Measurements from ENCODE around the gene FOXL2. TPM values are rescaled to one million over a fixed set of nuclear protein-coding genes. Genes with fewer than 3 reads are reported as not detected.
A peak's percentile ranks its signal among the peaks of the same experiment; 100 is the strongest.

Gene FOXL2
- total RNA-seq, 4 donors from 2014 or later = 0.19 TPM; not detected in 3

GRCh38 chr3:138943724-138944653, 2.9 kb downstream of the FOXL2 start:
- intact Hi-C loops (cut with DNase I) = no loop called here
- no peak overlapping the region for H3K27ac ChIP-seq
- TF ChIP-seq POLR2A (IDR thresholded peaks at IDR 0.05) = no peak
- no peak for TF ChIP-seq CTCF (IDR thresholded peaks at IDR 0.05)
- H3K4me1 ChIP-seq = peaks cover 22 to 48% (median 37%) of the 10 kb centered on the region in 3 donors
- DNase-seq = no peak
- WGBS, 2 donors = 20 to 26% methylated on average over 30 of the region's 30 CpGs
- peaks cover 27 to 100% (median 79%) of the 10 kb centered on the region in 4 donors for H3K27me3 ChIP-seq
- peak overlapping the region in 1 of 4 donors; percentile 26 for H3K4me3 ChIP-seq
- no peaks in the 10 kb centered on the region for H3K36me3 ChIP-seq
- no peaks in the 10 kb centered on the region for H3K9me3 ChIP-seq

GRCh38 chr3:138942861-138943623, 3.9 kb downstream of the FOXL2 start:
- no peaks in the 10 kb centered on the region for H3K36me3 ChIP-seq
- WGBS, 2 donors = 21 to 47% methylated on average over 7 to 12 of the region's 25 CpGs
- H3K27ac ChIP-seq = no peak overlapping the region
- H3K9me3 ChIP-seq = no peaks in the 10 kb centered on the region
- peaks cover 32 to 57% (median 47%) of the 10 kb centered on the region in 3 donors for H3K4me1 ChIP-seq
- no peak for DNase-seq
- TF ChIP-seq POLR2A (IDR thresholded peaks at IDR 0.05) (no peak), CTCF (IDR thresholded peaks at IDR 0.05) (no peak)
- peaks cover 37 to 100% (median 83%) of the 10 kb centered on the region in 4 donors for H3K27me3 ChIP-seq
- no peak overlapping the region for H3K4me3 ChIP-seq
- intact Hi-C loops (cut with DNase I) = no loop called here

GRCh38 chr3:138942271-138942670, 4.7 kb downstream of the FOXL2 start:
- Histone ChIP-seq H3K9me3 (no peaks in the 10 kb centered on the region), H3K4me3 (no peak overlapping the region), H3K4me1 (peaks cover 39 to 62% (median 51%) of the 10 kb centered on the region in 3 donors), H3K36me3 (no peaks in the 10 kb centered on the region), H3K27me3 (peaks cover 43 to 100% (median 83%) of the 10 kb centered on the region in 4 donors), H3K27ac (no peak overlapping the region)
- intact Hi-C loops (cut with DNase I) = no loop called here
- WGBS, 2 donors = 76 to 97% methylated on average over 3 to 4 of the region's 4 CpGs
- TF ChIP-seq POLR2A (IDR thresholded peaks at IDR 0.05) (no peak), CTCF (IDR thresholded peaks at IDR 0.05) (no peak)
- no peak for DNase-seq

GRCh38 chr3:138941259-138941885, 5.6 kb downstream of the FOXL2 start:
- Histone ChIP-seq H3K4me1 (peaks cover 43 to 62% (median 51%) of the 10 kb centered on the region in 3 donors), H3K36me3 (no peaks in the 10 kb centered on the region), H3K27ac (no peak overlapping the region), H3K4me3 (no peak overlapping the region), H3K9me3 (no peaks in the 10 kb centered on the region), H3K27me3 (peaks cover 44 to 100% (median 85%) of the 10 kb centered on the region in 4 donors)
- intact Hi-C loops (cut with DNase I) = no loop called here
- 54 to 62% methylated on average over 6 of the region's 7 CpGs for WGBS, 2 donors
- no peak for TF ChIP-seq POLR2A (IDR thresholded peaks at IDR 0.05)
- TF ChIP-seq CTCF (IDR thresholded peaks at IDR 0.05) = peak in 4 of 6 experiments; percentile 20 to 57 (median 35)
- no peak for DNase-seq
